NCI-H1105 treated with DMSO at 0.1 percent for 48 hours (cell line): ENCODE results near the gene PRKD1.
A peak's percentile ranks its signal among the peaks of the same experiment; 100 is the strongest.
"Not testable (repeated sequence)": the region's sequence is repeated elsewhere in the genome, so short reads cannot be mapped to it uniquely, and the experiment has no call there.

Source experiments
- DNase-seq: peaks from one replicate; lab custom pipeline; 2025; lab: John Stamatoyannopoulos, UW

Gene PRKD1

DNA sequence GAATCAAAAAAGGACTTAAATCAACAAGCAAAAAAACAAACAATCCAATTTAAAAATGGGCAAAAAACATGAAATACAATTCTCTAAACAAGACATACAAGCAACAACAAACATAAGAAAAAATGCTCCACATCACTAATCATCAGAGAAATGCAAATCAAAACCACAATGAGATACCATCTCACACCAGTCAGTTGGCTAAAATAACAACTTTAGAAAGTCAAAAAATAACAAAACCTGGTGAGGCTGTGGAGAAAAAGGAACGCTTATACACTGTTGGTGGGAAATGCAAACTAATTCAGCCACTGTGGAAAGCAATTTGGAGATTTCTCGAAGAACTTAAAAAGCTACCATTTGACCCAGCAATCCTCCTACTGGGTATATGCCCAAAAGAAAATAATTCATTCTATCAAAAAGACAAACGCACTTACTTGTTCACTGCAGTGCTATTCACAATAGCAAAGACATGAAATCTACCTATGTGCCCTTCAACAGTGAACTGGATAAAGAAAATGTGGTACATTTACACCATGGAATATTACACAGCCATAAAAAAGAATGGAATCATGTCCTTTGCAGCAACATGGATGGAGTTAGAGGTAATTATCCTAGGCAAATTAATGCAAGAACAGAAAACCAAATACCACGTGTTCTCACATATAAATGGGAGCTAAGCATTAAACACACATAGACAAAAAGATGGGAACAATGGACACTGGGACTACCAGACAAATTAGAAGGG is 26.9 kb downstream of the PRKD1 start:
- DNase-seq: no peak

DNA sequence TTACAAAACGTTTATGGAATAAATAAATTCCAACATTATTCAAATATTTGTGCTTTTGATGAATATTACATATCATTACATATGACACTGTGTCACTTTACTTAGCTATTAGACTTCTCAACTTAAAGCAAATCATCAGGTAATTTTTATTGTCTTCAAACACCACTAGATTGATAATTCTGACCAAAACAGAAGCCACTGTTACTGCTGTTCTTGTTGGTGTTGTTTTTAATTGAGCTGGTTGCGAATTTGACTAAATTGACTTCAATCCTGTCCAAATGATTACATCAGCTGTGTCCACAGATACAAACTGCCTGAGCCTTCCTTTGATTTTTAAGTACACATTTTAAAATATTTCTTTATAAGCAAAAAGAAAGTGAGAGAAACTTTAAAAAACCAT is 29.2 kb downstream of the PRKD1 start:
- no peak for DNase-seq

DNA sequence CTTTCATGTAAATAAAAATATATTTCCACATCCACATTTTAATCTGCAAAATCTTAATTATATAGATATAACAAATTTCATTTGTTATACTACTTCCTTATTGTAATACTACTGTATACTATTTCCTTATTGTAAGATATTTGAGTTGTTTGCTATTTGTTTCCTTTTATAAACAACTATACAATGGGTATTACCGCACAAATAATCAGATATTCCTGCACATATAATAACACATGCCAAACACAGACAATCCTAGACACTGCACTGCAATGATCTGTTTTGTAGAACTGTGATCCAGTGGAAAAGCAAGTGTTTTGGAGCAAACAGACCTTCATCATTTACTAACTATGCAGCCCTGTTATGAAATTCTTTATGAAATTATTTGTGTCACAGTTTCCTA is 30.5 kb downstream of the PRKD1 start:
- no peak for DNase-seq

GRCh38 chr14:29896354-29896821 is 31.3 kb downstream of the PRKD1 start:
- peak; percentile 17 for DNase-seq

DNA sequence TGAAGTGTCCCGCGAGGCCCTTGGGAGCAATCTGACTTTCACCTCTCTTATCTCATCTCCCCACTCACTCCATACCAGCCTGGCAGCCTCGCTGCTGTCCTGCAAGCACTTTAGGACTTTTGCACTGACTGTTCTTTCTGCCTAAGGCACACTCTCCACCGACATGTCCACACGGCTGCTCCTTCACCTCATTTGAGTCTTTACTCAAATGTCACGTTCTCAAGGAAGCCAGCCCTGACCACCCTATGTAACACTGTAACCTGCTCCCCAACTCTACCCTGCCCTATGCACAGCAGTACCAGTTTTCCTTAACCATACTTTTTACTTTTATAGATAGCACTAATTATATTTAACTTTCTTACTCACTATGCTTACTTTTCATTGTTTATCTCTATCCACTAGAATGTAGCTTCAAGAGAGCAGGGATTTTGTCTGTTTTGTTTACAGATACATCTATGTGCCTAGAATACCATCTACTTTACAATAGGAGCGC is 32.0 kb downstream of the PRKD1 start:
- DNase-seq: no peak

- DNase-seq: no peak
These were observed 33.7 kb downstream of the PRKD1 start for GRCh38 chr14:29893989-29894388.

DNA sequence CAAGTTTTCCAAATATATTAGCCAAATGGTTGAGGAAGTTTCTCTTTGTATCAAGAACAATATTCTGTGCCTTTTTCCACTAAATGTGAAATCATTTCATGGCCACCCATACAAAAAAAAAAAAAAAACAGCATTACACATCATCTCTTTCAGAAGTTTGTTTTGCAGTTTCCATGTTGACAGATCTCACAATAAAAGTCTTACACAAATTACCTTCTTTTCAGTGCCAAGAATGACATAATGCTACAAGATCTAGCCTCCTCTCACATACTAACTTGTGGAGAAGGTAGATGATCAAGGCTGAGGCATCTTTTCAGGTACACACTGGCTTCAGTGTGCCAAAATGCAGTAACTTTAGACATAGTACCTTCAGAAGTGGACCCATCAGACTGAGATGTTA is 35.3 kb downstream of the PRKD1 start:
- no peak for DNase-seq

DNA sequence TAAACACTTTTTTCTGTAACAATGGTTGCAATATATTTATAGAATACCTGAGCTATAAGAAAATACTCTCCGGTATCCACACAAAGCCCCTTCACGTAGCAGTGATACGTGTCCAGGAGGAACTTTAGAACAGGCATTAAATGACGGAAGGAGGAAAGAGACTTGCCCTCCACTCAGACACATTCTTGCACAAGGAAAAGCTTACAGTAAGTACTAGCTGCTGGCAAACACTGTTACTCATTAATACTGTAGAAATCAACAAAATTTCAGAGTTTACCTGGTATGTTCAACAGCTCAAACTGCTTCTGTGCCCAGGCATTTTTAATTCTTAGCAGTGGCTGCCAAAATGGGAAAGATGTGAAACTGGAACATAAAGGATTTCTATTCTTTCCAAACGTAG is 41.7 kb downstream of the PRKD1 start:
- DNase-seq: no peak

DNA sequence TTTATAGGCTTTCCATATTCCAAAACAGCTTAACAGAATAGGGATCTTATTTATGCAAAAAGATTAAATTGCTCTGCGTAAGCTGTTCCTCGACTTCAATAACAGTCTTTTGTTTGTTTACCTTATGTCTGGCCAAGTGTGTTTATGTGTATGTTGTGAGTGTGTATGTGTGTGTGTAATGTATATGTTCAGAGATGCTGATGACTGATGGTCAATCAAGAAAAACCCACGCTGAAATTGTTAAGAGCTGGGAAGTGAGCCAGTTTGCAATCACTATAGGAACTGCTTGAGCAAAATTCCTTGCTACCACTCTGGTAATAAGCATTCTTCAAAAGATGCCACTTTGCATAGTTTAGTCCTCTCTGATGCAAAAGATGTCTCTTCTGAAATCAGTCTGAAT is 59.6 kb downstream of the PRKD1 start:
- DNase-seq: peak; percentile 16

DNA sequence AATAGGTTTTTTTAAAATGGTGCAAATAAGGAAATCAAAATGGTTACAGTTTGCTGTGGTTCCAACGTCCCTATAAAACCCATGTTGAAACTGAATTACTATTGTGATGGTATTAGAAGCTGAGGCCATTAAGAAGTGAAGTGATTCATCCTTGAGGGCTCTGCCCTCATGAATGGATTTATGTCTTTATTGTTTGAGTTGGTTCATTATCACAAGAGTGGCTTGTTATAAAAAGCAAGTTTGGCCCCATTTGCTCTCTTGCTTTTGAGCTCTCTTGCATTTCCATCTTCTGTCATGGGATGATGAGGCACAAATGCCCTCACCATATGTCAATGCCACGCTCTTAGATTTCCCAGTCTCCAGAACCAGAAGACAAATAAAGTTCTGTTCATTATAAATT is 62.3 kb downstream of the PRKD1 start:
- peak; percentile 29 for DNase-seq

DNA sequence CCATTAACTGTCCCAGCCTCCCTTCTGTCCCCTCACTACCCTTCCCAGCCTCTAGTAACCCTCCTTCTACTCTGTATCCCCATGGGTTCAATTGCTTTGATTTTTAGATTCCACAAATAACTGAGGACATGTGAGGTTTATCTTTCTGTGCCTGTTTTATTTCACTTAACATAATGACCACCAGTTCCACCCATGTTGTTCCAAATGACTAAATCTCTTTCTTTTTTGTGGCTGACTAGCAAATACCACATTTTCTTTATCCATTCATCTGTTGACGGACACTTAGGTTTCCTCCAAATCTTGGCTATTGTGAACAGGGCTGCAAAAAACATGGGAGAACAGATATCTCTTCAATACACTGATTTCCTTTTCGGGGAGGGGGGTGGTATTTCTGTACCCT is 65.7 kb downstream of the PRKD1 start:
- DNase-seq: no peak

DNA sequence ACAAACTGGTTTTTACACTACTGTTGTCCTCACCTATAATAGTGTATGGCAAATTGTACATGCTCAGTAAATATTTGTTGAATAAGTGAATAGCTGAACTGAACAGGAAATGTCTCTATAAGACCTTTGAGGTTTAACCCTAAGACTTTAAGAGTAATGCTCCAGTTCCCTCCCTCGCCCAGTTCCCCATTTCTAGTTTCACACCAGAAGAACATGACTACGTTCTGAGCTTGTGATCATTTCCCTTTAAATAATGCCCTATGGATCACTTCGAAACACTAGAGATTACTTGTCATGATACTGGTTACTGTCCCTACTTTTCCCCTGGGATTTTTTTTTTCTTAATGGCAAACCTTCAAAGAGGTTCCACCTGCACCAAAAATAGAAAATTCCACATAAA is 69.3 kb downstream of the PRKD1 start:
- no peak for DNase-seq

DNA sequence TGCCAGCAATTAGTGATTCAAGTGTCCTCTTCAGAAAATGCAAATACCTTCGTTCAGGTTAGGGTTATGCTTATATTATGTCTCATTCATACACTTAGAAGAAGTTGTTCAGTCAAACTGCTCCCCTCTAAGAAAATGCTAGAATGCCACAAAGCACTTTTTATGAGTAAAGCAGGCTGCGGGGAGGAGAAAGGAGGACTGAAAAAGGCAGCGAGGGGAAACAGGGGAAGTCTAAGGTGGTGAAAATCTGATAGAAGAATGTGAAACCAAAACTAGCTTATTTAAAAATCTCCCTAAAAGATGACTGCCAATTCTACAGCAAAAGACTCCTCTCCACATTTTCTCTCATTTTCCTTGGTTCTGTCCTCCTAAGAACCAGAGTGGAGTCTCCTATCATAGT is 70.1 kb downstream of the PRKD1 start:
- DNase-seq: no peak

DNA sequence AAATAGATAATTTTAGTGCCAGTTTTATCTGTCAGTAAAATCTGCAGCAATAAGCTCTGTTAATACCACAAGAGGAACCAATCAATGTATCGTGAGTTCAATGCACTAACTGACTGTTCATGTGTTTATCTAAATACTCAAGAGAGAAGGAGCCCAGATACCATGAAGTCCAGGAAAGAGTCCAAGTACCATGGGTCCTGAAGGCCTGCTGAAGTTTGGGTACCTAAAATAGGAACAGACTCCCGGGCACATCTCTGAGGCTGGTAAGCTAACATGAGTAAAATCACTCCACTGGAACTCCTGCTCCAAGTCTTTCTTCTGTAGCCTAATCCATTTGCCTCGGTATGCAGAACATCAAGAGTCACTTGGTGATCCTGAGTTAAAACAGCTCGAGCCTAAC is 71.1 kb downstream of the PRKD1 start:
- no peak for DNase-seq

- not testable (repeated sequence) for DNase-seq
These were observed 74.0 kb downstream of the PRKD1 start for GRCh38 chr14:29853691-29854090.

- no peak for DNase-seq
These were observed 74.4 kb downstream of the PRKD1 start for GRCh38 chr14:29853272-29853671.

DNA sequence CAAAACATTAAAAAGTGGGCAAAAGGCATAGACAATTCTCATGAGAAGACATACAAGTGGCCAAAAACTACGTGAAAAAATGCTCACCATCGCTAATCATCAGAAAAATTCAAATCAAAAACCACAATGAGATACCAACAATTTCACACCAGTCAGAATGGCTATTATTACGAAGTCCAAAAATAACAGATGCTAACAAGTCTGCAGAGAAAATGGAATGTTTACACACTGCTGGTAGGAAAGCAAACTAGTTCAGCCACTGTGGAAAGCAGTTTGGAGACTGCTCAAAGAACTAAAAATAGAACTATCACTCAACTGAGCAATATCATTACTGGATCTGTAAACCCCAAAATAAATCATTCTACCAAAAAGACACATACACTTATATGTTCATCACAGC is 76.2 kb downstream of the PRKD1 start:
- no peak for DNase-seq

- no peak for DNase-seq
These were observed 80.6 kb downstream of the PRKD1 start for GRCh38 chr14:29847056-29847380.

DNA sequence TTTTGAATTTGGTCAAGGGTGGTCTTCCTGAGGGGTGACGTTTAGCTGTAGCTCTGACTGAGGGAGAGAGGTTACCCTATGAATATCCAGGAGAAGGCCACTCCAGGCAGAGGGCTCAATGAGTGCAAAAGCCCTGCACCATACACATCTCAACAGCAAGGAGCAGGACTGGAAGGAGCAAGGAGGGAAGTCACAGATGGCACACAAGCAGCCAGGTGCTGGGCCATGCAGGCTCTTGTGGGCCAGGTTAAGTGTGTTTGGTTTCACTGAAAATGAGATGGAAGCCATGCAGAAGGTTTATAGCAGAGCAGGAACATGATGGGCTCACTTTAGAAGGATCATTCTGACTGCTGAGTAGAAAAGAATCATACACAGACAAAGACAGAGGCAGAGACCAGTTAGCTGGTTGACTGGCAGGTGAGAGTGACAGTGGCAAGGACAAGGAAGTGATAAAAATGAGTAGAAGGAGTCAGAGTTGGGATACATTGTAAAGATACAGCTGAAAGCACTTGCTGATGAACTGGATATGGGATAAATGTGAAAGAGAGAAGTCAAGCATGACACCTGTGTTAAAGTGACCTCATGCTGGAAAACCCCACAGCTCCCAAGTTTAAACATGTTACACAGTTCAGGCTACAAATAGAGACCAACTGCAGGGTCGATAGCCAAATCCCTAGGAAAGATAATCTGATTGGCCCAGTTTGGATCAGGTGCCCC is 81.2 kb downstream of the PRKD1 start:
- no peak for DNase-seq

GRCh38 chr14:29843981-29844380 is 83.7 kb downstream of the PRKD1 start:
- no peak for DNase-seq

DNA sequence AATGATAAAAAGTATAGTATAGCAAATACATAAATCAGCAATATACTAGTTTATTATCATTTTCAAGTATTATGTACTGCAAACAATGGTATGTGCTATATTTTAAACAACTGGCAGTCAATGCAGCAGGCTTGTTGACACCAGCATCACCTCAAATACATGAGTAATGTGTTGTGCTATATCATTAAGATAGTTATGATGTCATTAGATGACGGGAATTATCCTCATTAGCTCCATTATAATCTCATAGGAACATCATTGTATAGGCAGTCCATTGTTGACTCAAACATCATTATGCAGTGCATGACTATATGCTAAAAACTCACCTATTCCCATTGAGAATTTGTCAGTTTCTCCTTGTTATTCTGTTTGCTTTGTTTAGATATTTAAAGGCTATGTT is 85.4 kb downstream of the PRKD1 start:
- DNase-seq: no peak

- DNase-seq: not testable (repeated sequence)
These were observed 87.2 kb downstream of the PRKD1 start for GRCh38 chr14:29840369-29840892.

- not testable (repeated sequence) for DNase-seq
These were observed 88.0 kb downstream of the PRKD1 start for GRCh38 chr14:29839691-29840090.
